Inferior parietal cortex (tissue), 1 donor: Measurements from ENCODE around the gene ZNF415.
"Not testable (repeated sequence)": the region's sequence is repeated elsewhere in the genome, so short reads cannot be mapped to it uniquely, and the experiment has no call there.

Experiments
- DNase-seq: peaks from one replicate; pipeline ENCODE4 v3.0.0-alpha.2; 2016; ENCODE audit errors: extremely low spot score

ZNF415 gene

GRCh38 chr19:53132141-53132991, at the start of gene ZNF415:
ZNF415 (minus strand) TSS chr19:53132910; CDS start chr19:53122676, 10,234 bp downstream.
- DNase-seq: peak; percentile 93

GRCh38 chr19:53182202-53182601, 49.5 kb upstream of the ZNF415 start:
- DNase-seq: no peak

- DNase-seq: no peak
These were observed 45.3 kb upstream of the ZNF415 start for GRCh38 chr19:53177986-53178385.

- DNase-seq: no peak
These were observed 40.2 kb upstream of the ZNF415 start for GRCh38 chr19:53172889-53173288.

GRCh38 chr19:53165691-53166091, 33.0 kb upstream of the ZNF415 start:
- no peak for DNase-seq

GRCh38 chr19:53161123-53161522, 28.4 kb upstream of the ZNF415 start:
- DNase-seq: peak; percentile 15

GRCh38 chr19:53160350-53160749, 27.6 kb upstream of the ZNF415 start:
- no peak for DNase-seq

- DNase-seq: peak; percentile 9
These were observed 25.5 kb upstream of the ZNF415 start for GRCh38 chr19:53158119-53158656.

- DNase-seq: no peak
These were observed 24.9 kb upstream of the ZNF415 start for GRCh38 chr19:53157626-53158025.

- DNase-seq: no peak
These were observed 24.1 kb upstream of the ZNF415 start for GRCh38 chr19:53156850-53157249.

GRCh38 chr19:53147645-53148044, 14.9 kb upstream of the ZNF415 start:
- no peak for DNase-seq

GRCh38 chr19:53140351-53140750, 7.6 kb upstream of the ZNF415 start:
- no peak for DNase-seq

- DNase-seq: no peak
These were observed 3.7 kb upstream of the ZNF415 start for GRCh38 chr19:53136432-53136831.

- DNase-seq: no peak
These were observed 983 bp downstream of the ZNF415 start for GRCh38 chr19:53131727-53132126.

GRCh38 chr19:53131085-53131590, 1.6 kb downstream of the ZNF415 start:
- DNase-seq: no peak

- no peak for DNase-seq
These were observed 2.2 kb downstream of the ZNF415 start for GRCh38 chr19:53130506-53130905.

GRCh38 chr19:53126733-53127526, 5.8 kb downstream of the ZNF415 start:
- DNase-seq: not testable (repeated sequence)

- no peak for DNase-seq
These were observed 9.3 kb downstream of the ZNF415 start for GRCh38 chr19:53123400-53123799.

GRCh38 chr19:53112286-53112685, 20.4 kb downstream of the ZNF415 start:
- DNase-seq: peak; percentile 22

GRCh38 chr19:53109527-53109926, 23.2 kb downstream of the ZNF415 start:
- DNase-seq: no peak

GRCh38 chr19:53103234-53104203, 29.2 kb downstream of the ZNF415 start, which contains the start of gene ZNF160:
ZNF160 (minus strand) TSS chr19:53103422; CDS start chr19:53086276, 17,146 bp downstream.
- DNase-seq: peak; percentile 96
